ENCODE measurements around the gene PLEKHA7. TPM values are rescaled to one million over a fixed set of nuclear protein-coding genes. Genes with fewer than 3 reads are reported as not detected.

Gene PLEKHA7
- total and polyA plus RNA-seq, 2 of the 13 experiments (the other 11 are each of a cell fraction or from before 2014, with no cell fraction given), result 17.5 to 18.7 TPM

GRCh38 chr11:16820324-16821092, 193.7 kb downstream of the PLEKHA7 start (continued):
- TF ChIP-seq ZNF576 (CRISPR knock-in tag; IDR thresholded peaks at IDR 0.05) (no peak), ASH2L (IDR thresholded peaks at IDR 0.05; ENCODE audit: insufficient read length, low read depth, low read length) (peak; percentile 30), CTCF (CRISPR knock-in tag; IDR thresholded peaks at IDR 0.05) (peak; percentile 82), THAP9 (CRISPR knock-in tag; IDR thresholded peaks at IDR 0.05; ENCODE audit: borderline replicate concordance) (no peak; the same call in 1 of the 2 replicates), NR2F6 (IDR thresholded peaks at IDR 0.05) (no peak), NR2F6 (CRISPR knock-in tag; IDR thresholded peaks at IDR 0.05) (0 out of 2 replicates have a peak, but pooled peaks have one; percentile 13), GMEB1 (CRISPR knock-in tag; IDR thresholded peaks at IDR 0.05; ENCODE audit: borderline replicate concordance) (no peak), STAT6 (CRISPR knock-in tag; IDR thresholded peaks at IDR 0.05; ENCODE audit: borderline replicate concordance) (no peak), ZNF691 (CRISPR knock-in tag; IDR thresholded peaks at IDR 0.05; ENCODE audit: borderline replicate concordance, low read depth) (no peak), ZNF780A (CRISPR knock-in tag; IDR thresholded peaks at IDR 0.05) (peak; percentile 74; the same call in 1 of the 2 replicates), KDM5B (CRISPR knock-in tag; IDR thresholded peaks at IDR 0.05; ENCODE audit: borderline replicate concordance) (no peak), REST (IDR thresholded peaks at IDR 0.05; ENCODE audit: borderline replicate concordance in 1 of 2, low read depth in 1 of 2, low read length in 2 of 2) (no peak), DNMT3B (CRISPR knock-in tag; conservative IDR thresholded peaks at IDR 0.05) (no peak)
